GM18909 (cell line): Measurements from ENCODE around the gene TWSG1.
"Not testable (repeated sequence)": the region's sequence is repeated elsewhere in the genome, so short reads cannot be mapped to it uniquely, and the experiment has no call there.

Source experiments
- ATAC-seq: cut with Tn5 transposase; IDR thresholded peaks from one replicate; pipeline ENCODE4 v1.9.1; 2021; ENCODE audit warnings: mild to moderate bottlenecking; ENCODE audit not compliant: unreplicated experiment, poor library complexity

The TWSG1 gene

GRCh38 chr18:9334973-9335696 lies 562 bp downstream of the TWSG1 start:
- ATAC-seq, result peak; percentile 51

- no peak for ATAC-seq
These were observed 1.1 kb downstream of the TWSG1 start for GRCh38 chr18:9335697-9336045.

- no peak for ATAC-seq
These were observed 2.3 kb downstream of the TWSG1 start for GRCh38 chr18:9336827-9337226.

- no peak for ATAC-seq
These were observed 3.3 kb downstream of the TWSG1 start for GRCh38 chr18:9337873-9338272.

GRCh38 chr18:9340472-9340871 lies 5.9 kb downstream of the TWSG1 start:
- no peak for ATAC-seq

GRCh38 chr18:9343577-9343976 lies 9.0 kb downstream of the TWSG1 start:
- no peak for ATAC-seq

- no peak for ATAC-seq
These were observed 12.2 kb downstream of the TWSG1 start for GRCh38 chr18:9346775-9347174.

GRCh38 chr18:9348079-9348671 lies 13.6 kb downstream of the TWSG1 start:
- peak; percentile 49 for ATAC-seq

- ATAC-seq, result no peak
These were observed 14.2 kb downstream of the TWSG1 start for GRCh38 chr18:9348766-9349165.

- peak; percentile 89 for ATAC-seq
These were observed 19.0 kb downstream of the TWSG1 start for GRCh38 chr18:9353596-9353995.

- ATAC-seq, result peak; percentile 46
These were observed 19.7 kb downstream of the TWSG1 start for GRCh38 chr18:9354256-9354655.

GRCh38 chr18:9356976-9357375 lies 22.4 kb downstream of the TWSG1 start:
- ATAC-seq, result no peak

GRCh38 chr18:9359796-9360195 lies 25.2 kb downstream of the TWSG1 start:
- ATAC-seq, result no peak

- ATAC-seq, result no peak
These were observed 26.6 kb downstream of the TWSG1 start for GRCh38 chr18:9361191-9361590.

GRCh38 chr18:9362869-9363268 lies 28.3 kb downstream of the TWSG1 start:
- ATAC-seq, result no peak

GRCh38 chr18:9364242-9364641 lies 29.7 kb downstream of the TWSG1 start:
- ATAC-seq, result no peak

- no peak for ATAC-seq
These were observed 30.8 kb downstream of the TWSG1 start for GRCh38 chr18:9365406-9365805.

GRCh38 chr18:9366126-9366714 lies 31.6 kb downstream of the TWSG1 start:
- ATAC-seq, result no peak

GRCh38 chr18:9373254-9373653 lies 38.7 kb downstream of the TWSG1 start:
- ATAC-seq, result not testable (repeated sequence)

- no peak for ATAC-seq
These were observed 44.5 kb downstream of the TWSG1 start for GRCh38 chr18:9379118-9379517.

- no peak for ATAC-seq
These were observed 45.5 kb downstream of the TWSG1 start for GRCh38 chr18:9380101-9380500.
